Measurements from ENCODE around the gene ICAM3. TPM values are rescaled to one million over a fixed set of nuclear protein-coding genes. Genes with fewer than 3 reads are reported as not detected.

The ICAM3 gene
- polyA plus RNA-seq, 1 of the 3 experiments (the other 2 are of a cell fraction): 15.6 TPM

DNA sequence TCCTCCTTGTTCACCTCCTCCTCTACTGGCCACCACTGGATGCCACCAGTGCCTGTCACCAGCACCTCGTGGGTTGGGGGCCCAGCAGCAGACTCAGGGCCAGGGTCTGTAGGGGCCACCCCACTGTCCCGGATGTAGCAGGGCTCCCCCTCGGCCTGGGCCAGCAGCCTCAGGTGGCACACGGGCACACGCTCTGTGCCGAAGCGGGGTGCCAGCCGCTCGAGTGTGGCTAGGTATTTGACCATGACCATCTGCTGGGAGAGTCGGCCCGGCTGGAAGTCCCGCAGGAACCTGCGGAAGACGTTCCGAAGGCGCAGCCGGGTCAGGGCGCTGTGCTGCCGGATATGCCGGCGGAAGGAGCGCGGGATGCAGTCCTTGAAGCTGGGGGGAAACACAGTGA, 26.1 kb upstream of the ICAM3 start:
- no peaks in the 10 kb centered on the region for H3F3A ChIP-seq (replicated peaks; ENCODE audit: insufficient read depth)
- H3K4me1 ChIP-seq (ENCODE audit: control insufficient read depth in 1 of 2, insufficient read depth in 2 of 2, low read depth in 1 of 2, low read length in 1 of 2): no peaks in the 10 kb centered on the region
- H3K27ac ChIP-seq (ENCODE audit: low read depth in 2 of 2, low read length in 1 of 2): no peak overlapping the region
- H3K79me2 ChIP-seq (ENCODE audit: insufficient read depth): no peaks in the 10 kb centered on the region
- H3K9ac ChIP-seq: no peak overlapping the region
- CTCF ChIA-PET: no interaction called here
- no peaks in the 10 kb centered on the region for H4K20me1 ChIP-seq (ENCODE audit: insufficient read depth)
- no peaks in the 10 kb centered on the region for H3K9me3 ChIP-seq
- no peaks in the 10 kb centered on the region for H3K27me3 ChIP-seq (ENCODE audit: insufficient read depth)
- H3K4me2 ChIP-seq: no peak overlapping the region
- POLR2A ChIA-PET: no interaction called here
- DNase-seq: no peak
- no peaks in the 10 kb centered on the region for H3K9me2 ChIP-seq
- H3K36me3 ChIP-seq (replicated peaks in 1 of 2; ENCODE audit: control insufficient read depth in 1 of 2, insufficient read depth in 2 of 2, low read length in 1 of 2): peaks cover 16 to 29% of the 10 kb centered on the region in 2 experiments
- TF ChIP-seq NRF1 (IDR thresholded peaks at IDR 0.05; ENCODE audit: low read depth, low read length) (no peak), SIN3A (IDR thresholded peaks at IDR 0.05; ENCODE audit: borderline replicate concordance, low read depth, low read length) (no peak), CHD2 (IDR thresholded peaks at IDR 0.05; ENCODE audit: low read length, partially characterized antibody) (no peak), FOXM1 (IDR thresholded peaks at IDR 0.05; ENCODE audit: low read depth) (no peak), ELF1 (IDR thresholded peaks at IDR 0.05) (no peak), FOSL2 (IDR thresholded peaks at IDR 0.05; ENCODE audit: borderline replicate concordance, low read depth) (no peak), RXRA (IDR thresholded peaks at IDR 0.05; ENCODE audit: borderline replicate concordance, low read depth) (no peak), TAF1 (IDR thresholded peaks at IDR 0.05; ENCODE audit: borderline replicate concordance, low read depth, low read length) (no peak), EP300 (IDR thresholded peaks at IDR 0.05; ENCODE audit: borderline replicate concordance in 1 of 2, low read depth in 1 of 2, low read length in 1 of 2) (no peak), RAD21 (IDR thresholded peaks at IDR 0.05; ENCODE audit: low read length) (no peak), EZH2phosphoT487 (IDR thresholded peaks at IDR 0.05; ENCODE audit: borderline replicate concordance, low read depth) (no peak), JUND (IDR thresholded peaks at IDR 0.05) (no peak), RCOR1 (IDR thresholded peaks at IDR 0.05; ENCODE audit: low read length) (no peak), SMC3 (IDR thresholded peaks at IDR 0.05; ENCODE audit: low read depth, low read length) (no peak), MXI1 (IDR thresholded peaks at IDR 0.05; ENCODE audit: low read depth, low read length) (no peak), GABPA (IDR thresholded peaks at IDR 0.05; ENCODE audit: low read depth) (no peak)
- TF ChIP-seq, protein P1, sequence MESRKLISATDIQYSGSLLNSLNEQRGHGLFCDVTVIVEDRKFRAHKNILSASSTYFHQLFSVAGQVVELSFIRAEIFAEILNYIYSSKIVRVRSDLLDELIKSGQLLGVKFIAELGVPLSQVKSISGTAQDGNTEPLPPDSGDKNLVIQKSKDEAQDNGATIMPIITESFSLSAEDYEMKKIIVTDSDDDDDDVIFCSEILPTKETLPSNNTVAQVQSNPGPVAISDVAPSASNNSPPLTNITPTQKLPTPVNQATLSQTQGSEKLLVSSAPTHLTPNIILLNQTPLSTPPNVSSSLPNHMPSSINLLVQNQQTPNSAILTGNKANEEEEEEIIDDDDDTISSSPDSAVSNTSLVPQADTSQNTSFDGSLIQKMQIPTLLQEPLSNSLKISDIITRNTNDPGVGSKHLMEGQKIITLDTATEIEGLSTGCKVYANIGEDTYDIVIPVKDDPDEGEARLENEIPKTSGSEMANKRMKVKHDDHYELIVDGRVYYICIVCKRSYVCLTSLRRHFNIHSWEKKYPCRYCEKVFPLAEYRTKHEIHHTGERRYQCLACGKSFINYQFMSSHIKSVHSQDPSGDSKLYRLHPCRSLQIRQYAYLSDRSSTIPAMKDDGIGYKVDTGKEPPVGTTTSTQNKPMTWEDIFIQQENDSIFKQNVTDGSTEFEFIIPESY (IDR thresholded peaks at IDR 0.05; ENCODE audit: borderline replicate concordance, low read depth): no peak
- TF ChIP-seq, protein P2, sequence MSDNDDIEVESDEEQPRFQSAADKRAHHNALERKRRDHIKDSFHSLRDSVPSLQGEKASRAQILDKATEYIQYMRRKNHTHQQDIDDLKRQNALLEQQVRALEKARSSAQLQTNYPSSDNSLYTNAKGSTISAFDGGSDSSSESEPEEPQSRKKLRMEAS (IDR thresholded peaks at IDR 0.05; ENCODE audit: low read depth): no peak
- TF ChIP-seq, protein P3, sequence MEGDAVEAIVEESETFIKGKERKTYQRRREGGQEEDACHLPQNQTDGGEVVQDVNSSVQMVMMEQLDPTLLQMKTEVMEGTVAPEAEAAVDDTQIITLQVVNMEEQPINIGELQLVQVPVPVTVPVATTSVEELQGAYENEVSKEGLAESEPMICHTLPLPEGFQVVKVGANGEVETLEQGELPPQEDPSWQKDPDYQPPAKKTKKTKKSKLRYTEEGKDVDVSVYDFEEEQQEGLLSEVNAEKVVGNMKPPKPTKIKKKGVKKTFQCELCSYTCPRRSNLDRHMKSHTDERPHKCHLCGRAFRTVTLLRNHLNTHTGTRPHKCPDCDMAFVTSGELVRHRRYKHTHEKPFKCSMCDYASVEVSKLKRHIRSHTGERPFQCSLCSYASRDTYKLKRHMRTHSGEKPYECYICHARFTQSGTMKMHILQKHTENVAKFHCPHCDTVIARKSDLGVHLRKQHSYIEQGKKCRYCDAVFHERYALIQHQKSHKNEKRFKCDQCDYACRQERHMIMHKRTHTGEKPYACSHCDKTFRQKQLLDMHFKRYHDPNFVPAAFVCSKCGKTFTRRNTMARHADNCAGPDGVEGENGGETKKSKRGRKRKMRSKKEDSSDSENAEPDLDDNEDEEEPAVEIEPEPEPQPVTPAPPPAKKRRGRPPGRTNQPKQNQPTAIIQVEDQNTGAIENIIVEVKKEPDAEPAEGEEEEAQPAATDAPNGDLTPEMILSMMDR (IDR thresholded peaks at IDR 0.05): no peak
- TF ChIP-seq, protein P4, sequence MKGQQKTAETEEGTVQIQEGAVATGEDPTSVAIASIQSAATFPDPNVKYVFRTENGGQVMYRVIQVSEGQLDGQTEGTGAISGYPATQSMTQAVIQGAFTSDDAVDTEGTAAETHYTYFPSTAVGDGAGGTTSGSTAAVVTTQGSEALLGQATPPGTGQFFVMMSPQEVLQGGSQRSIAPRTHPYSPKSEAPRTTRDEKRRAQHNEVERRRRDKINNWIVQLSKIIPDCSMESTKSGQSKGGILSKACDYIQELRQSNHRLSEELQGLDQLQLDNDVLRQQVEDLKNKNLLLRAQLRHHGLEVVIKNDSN (IDR thresholded peaks at IDR 0.05; ENCODE audit: borderline replicate concordance, low read depth): no peak
- H3K4me3 ChIP-seq (ENCODE audit: low read depth in 2 of 2, low read length in 1 of 2): no peak overlapping the region
- no peak overlapping the region for H2AFZ ChIP-seq (ENCODE audit: low read depth)
- WGBS (ENCODE audit: low lambda C conversion rate): 95% methylated on average over 15 of the region's 23 CpGs
